IMR-90 (cell line): ENCODE measurements around the gene APOBEC3H. TPM values are rescaled to one million over a fixed set of nuclear protein-coding genes. Genes with fewer than 3 reads are reported as not detected.
A peak's percentile ranks its signal among the peaks of the same experiment; 100 is the strongest.

Experiments used
- ATAC-seq: fragments of 200-7000 bp; cut with Tn5 transposase; 2 replicates; pipeline ENCODE4 v1.9.1; 2020; ENCODE audit warnings: low read depth, mild to moderate bottlenecking, moderate library complexity
- BruUV-seq: library from RNA; stranded (reverse); fragments of 400-500 nt; replicated peaks from 2 replicates; lab custom pipeline; 2021; lab: Mats Ljungman, UMichigan
- CTCF ChIA-PET: fragments of 300-600 bp; formaldehyde crosslinking; extraction: SDS; loops from one replicate; lab custom pipeline; 2021; ENCODE audit warnings: antibody characterized with exemption; lab: Yijun Ruan, JAX
- POLR2A ChIA-PET: fragments of 300-600 bp; sonication (Branson Sonifier 250); formaldehyde crosslinking; loops from one replicate; lab custom pipeline; 2022; ENCODE audit warnings: antibody characterized with exemption; ENCODE audit not compliant: unreplicated experiment; lab: Charles Lee
- DNase-seq: peaks from one replicate; pipeline ENCODE4 v3.0.0; 2013
- H2AFZ ChIP-seq: replicated peaks from 2 replicates; pipeline ENCODE3; 2013; ENCODE audit warnings: low read length, mild to moderate bottlenecking; ENCODE audit not compliant: poor library complexity
- H2AK5ac ChIP-seq: 2 replicates; pipeline ENCODE4 v1.6.1; 2013; ENCODE audit warnings: low read depth, low read length, inconsistent platforms
- H2AK9ac ChIP-seq: replicated peaks from 2 replicates; pipeline ENCODE3; 2013; ENCODE audit warnings: mild to moderate bottlenecking, low read depth, low read length, moderate library complexity; ENCODE audit not compliant: poor library complexity
- H2BK120ac ChIP-seq: 2 replicates; pipeline ENCODE4 v1.6.1; 2013; ENCODE audit warnings: low read depth, low read length, inconsistent platforms
- H2BK15ac ChIP-seq: 3 replicates; pipeline ENCODE4 v1.6.1; 2013; ENCODE audit warnings: low read depth, low read length, inconsistent platforms
- H2BK20ac ChIP-seq: 2 replicates; pipeline ENCODE4 v1.6.1; 2013; ENCODE audit warnings: low read depth, mild to moderate bottlenecking, inconsistent platforms, low read length, moderate library complexity
- H2BK5ac ChIP-seq: 2 replicates; pipeline ENCODE4 v1.6.1; 2013; ENCODE audit warnings: mild to moderate bottlenecking, low read depth, low read length, inconsistent platforms; ENCODE audit not compliant: poor library complexity, severe bottlenecking
- H3K14ac ChIP-seq: replicated peaks from 2 replicates; pipeline ENCODE4 v1.6.1; 2013; ENCODE audit warnings: low read depth, low read length, inconsistent platforms
- H3K18ac ChIP-seq: 2 replicates; pipeline ENCODE4 v1.6.1; 2013; ENCODE audit warnings: low read depth, low read length, control low read depth
- H3K23ac ChIP-seq: 2 replicates; pipeline ENCODE4 v1.6.1; 2013; ENCODE audit warnings: low read depth, low read length, inconsistent platforms
- H3K27ac ChIP-seq: 2 replicates; pipeline ENCODE4 v1.5.1; 2013; ENCODE audit warnings: mild to moderate bottlenecking, control low read depth, low read length; ENCODE audit not compliant: insufficient read depth
- H3K27me3 ChIP-seq: 2 replicates; pipeline ENCODE4 v1.6.1; 2013; ENCODE audit warnings: low read length; ENCODE audit not compliant: control insufficient read depth, insufficient read depth
- H3K36me3 ChIP-seq: 2 replicates; pipeline ENCODE4 v1.6.1; 2013; ENCODE audit warnings: low read length, mixed read lengths; ENCODE audit not compliant: control insufficient read depth, insufficient read depth
- H3K4ac ChIP-seq: 2 replicates; pipeline ENCODE4 v1.6.1; 2013; ENCODE audit warnings: low read depth, low read length, inconsistent platforms
- H3K4me1 ChIP-seq: 2 replicates; pipeline ENCODE4 v1.6.1; 2013; ENCODE audit warnings: low read length, mixed read lengths; ENCODE audit not compliant: control insufficient read depth, insufficient read depth
- H3K4me2 ChIP-seq: 2 replicates; pipeline ENCODE4 v1.6.1; 2013; ENCODE audit warnings: low read depth, mild to moderate bottlenecking, control low read depth, low read length, moderate library complexity
- H3K4me3 ChIP-seq: 2 replicates; pipeline ENCODE4 v1.5.1; 2013; ENCODE audit warnings: low read depth, mild to moderate bottlenecking, control low read depth, low read length, moderate library complexity; ENCODE audit not compliant: insufficient read depth
- H3K56ac ChIP-seq: 2 replicates; pipeline ENCODE4 v1.6.1; 2013; ENCODE audit warnings: low read length, inconsistent platforms; ENCODE audit not compliant: insufficient read depth; ENCODE audit errors: extremely low read depth
- H3K79me1 ChIP-seq, 2 experiments: 2 replicates each; pipeline ENCODE4 v1.6.1; 2013; ENCODE audit warnings: low read length in 2 of 2, inconsistent platforms in 1 of 2, low read depth in 1 of 2
- H3K9ac ChIP-seq: 2 replicates; pipeline ENCODE4 v1.6.1; 2013; ENCODE audit warnings: low read depth, low read length, control low read depth
- H3K9me1 ChIP-seq: 2 replicates; pipeline ENCODE4 v1.6.1; 2013; ENCODE audit warnings: low read length, inconsistent platforms; ENCODE audit not compliant: insufficient read depth
- H3K9me3 ChIP-seq: 2 replicates; pipeline ENCODE4 v1.6.1; 2013; ENCODE audit warnings: low read length; ENCODE audit not compliant: control insufficient read depth, insufficient read depth
- H4K20me1 ChIP-seq: 2 replicates; pipeline ENCODE4 v1.6.1; 2013; ENCODE audit warnings: low read length, inconsistent platforms; ENCODE audit not compliant: insufficient read depth
- H4K5ac ChIP-seq: 2 replicates; pipeline ENCODE4 v1.6.1; 2013; ENCODE audit warnings: mild to moderate bottlenecking, low read depth, low read length, control low read depth
- H4K8ac ChIP-seq, 2 experiments: 2 replicates each; pipeline ENCODE4 v1.6.1; 2013; ENCODE audit warnings: low read depth in 2 of 2, low read length in 2 of 2, control low read depth in 1 of 2, inconsistent platforms in 1 of 2
- H4K91ac ChIP-seq: 2 replicates; pipeline ENCODE4 v1.6.1; 2013; ENCODE audit warnings: low read depth, low read length, inconsistent platforms; ENCODE audit not compliant: insufficient read depth
- CEBPB ChIP-seq: IDR thresholded peaks from 2 replicates; pipeline ENCODE4 v1.6.1; 2012; ENCODE audit warnings: low read depth, low read length, improper control_type of control experiment
- MAFK ChIP-seq: IDR thresholded peaks from 2 replicates; pipeline ENCODE4 v1.6.1; 2012; ENCODE audit warnings: low read depth, low read length, improper control_type of control experiment
- MXI1 ChIP-seq: IDR thresholded peaks from 2 replicates; pipeline ENCODE4 v1.6.1; 2012; ENCODE audit warnings: low read depth, mild to moderate bottlenecking, low read length, moderate library complexity, borderline replicate concordance
- WGBS, 2 experiments: methylation state at CpG; one replicate each; pipeline versions ENCODE4 v1.1.5 to v1.1.7; 2013; ENCODE audit warnings: missing lambda C conversion rate in 2 of 2; ENCODE audit not compliant: insufficient read length in 1 of 2; ENCODE audit errors: extremely low coverage in 2 of 2; 5-methylcytosine and 5-hydroxymethylcytosine counted together
- dilution Hi-C: fragments of 300-500 bp; cut with HindIII; formaldehyde crosslinking; loops from one replicate; pipeline ENCODE4 v1.14.3; 2018; ENCODE audit warnings: low sequenced_read_pairs; ENCODE audit not compliant: unreplicated experiment
- in situ Hi-C: fragments of 300-500 bp; cut with MboI; formaldehyde crosslinking; loops from 3 replicates; pipeline ENCODE4 v1.14.3; 2019; ENCODE audit warnings: low sequenced_read_pairs, inconsistent platforms, mixed read lengths
- intact Hi-C: fragments of 100-400 bp; cut with micrococcal nuclease; formaldehyde crosslinking; loops from 2 replicates; pipeline ENCODE4 v1.10.0; 2022
- microRNA-seq, 2 experiments: library from miRNA; stranded (forward) in 1 of 2; unstranded in 1 of 2; fragments of 10-50 nt in 1 of 2; fragments of <30 nt in 1 of 2; gene quantifications in 1 of 2; microRNA quantifications in 1 of 2; one replicate each; pipeline versions ENCODE3 to v1.1.0; 2013 to 2020; ENCODE audit not compliant: insufficient read depth in 1 of 2, insufficient read length in 1 of 2, unreplicated experiment in 1 of 2
- polyA plus RNA-seq, 3 experiments: library from polyadenylated mRNA; depleted of rRNA; stranded (reverse); fragments of >200 nt; gene quantifications; 2 replicates each; pipeline ENCODE4 v1.2.3, GENCODE V29; 2012; ENCODE audit warnings: low replicate concordance in 1 of 3
- small RNA-seq, 5 experiments: library from RNA; depleted of rRNA; stranded (forward); fragments of <200 nt; gene quantifications; one replicate each; pipeline ENCODE3, GENCODE V24; 2012
- total RNA-seq: library from RNA; depleted of rRNA; stranded (reverse); fragments of >200 nt; gene quantifications from 2 replicates; pipeline ENCODE4 v1.2.3, GENCODE V29; 2012; rRNA removed
- TF ChIP-seq, protein P1 (sequence below): fragments of 150-350 bp; IDR thresholded peaks from 2 replicates; pipeline ENCODE4 v1.6.1; 2016; ENCODE audit warnings: low read depth, mild to moderate bottlenecking, low read length, moderate library complexity, borderline replicate concordance

Gene APOBEC3H
- total and polyA plus RNA-seq, 2 of the 4 experiments (the other 2 are of a cell fraction): 0.18 TPM; not detected in 1

DNA sequence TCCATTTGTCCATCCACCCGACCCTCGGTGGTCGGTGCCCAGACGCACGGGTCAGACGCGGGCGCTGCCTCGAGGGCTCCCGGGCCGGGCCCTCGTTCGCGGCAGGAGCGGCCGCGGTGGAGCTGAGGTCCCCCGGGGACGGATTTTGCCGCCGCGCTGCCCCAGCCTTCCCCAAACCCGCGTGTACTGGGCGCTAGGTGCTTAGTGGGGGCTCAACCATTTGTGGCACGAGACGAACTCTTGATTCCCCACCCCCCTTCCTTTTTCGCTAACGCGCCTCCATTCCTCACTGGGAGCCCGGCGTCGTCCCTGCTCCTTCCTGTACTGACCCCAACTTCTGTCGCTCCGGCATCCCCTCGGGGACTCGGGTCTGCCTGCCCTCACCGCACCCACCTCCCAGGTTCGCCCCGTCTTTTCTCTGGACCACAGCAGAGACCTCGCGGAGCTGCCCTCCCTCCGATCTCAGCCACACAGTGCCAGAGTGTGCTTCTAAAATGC lies 56.2 kb downstream of the APOBEC3H start:
- H4K8ac ChIP-seq: peak overlapping the region; percentile 16 to 47; a peak in 2 of 4 replicates
- H3K79me1 ChIP-seq: peaks cover 2 to 3% of the 10 kb centered on the region in 2 experiments; a peak in 2 of 4 replicates
- peak overlapping the region; percentile 88 for H3K4me2 ChIP-seq
- H2AK5ac ChIP-seq: no peak overlapping the region
- H2AK9ac ChIP-seq: peak overlapping the region; percentile 73
- H3K4me1 ChIP-seq: 0 out of 2 replicates have a peak, but pooled peaks cover 2% of the 10 kb centered on the region
- H3K9ac ChIP-seq: peak overlapping the region; percentile 29
- intact Hi-C loops (no loop called here), in situ Hi-C loops (loop anchor here (25.0 kb wide), 1 partner anchor 884 kb away; no protein-coding TSS in a partner anchor), dilution Hi-C loops (no loop called here)
- H4K91ac ChIP-seq: no peak overlapping the region
- H2BK15ac ChIP-seq: no peak overlapping the region
- DNase-seq (no peak), ATAC-seq (peak; percentile 1; the same call in 1 of the 2 replicates)
- H4K5ac ChIP-seq: 0 out of 2 replicates have a peak overlapping the region, but pooled peaks have one; percentile 10
- no peak overlapping the region for H3K56ac ChIP-seq
- ChIA-PET POLR2A (no interaction called here), CTCF (no interaction called here)
- no peak overlapping the region for H2BK5ac ChIP-seq
- 6% methylated on average over 39 of the region's 43 CpGs; no CpG with 5 or more reads in 1 of the 2 experiments for WGBS, 2 experiments
- H3K14ac ChIP-seq: 0 out of 2 replicates have a peak overlapping the region, but pooled peaks have one; percentile 72
- no peak overlapping the region for H2BK120ac ChIP-seq
- peaks cover 36% of the 10 kb centered on the region for H3K27me3 ChIP-seq
- H3K18ac ChIP-seq: no peak overlapping the region
- H3K9me3 ChIP-seq: peaks cover 3% of the 10 kb centered on the region; the same call in 1 of the 2 replicates
- peak overlapping the region; percentile 17; the same call in 1 of the 2 replicates for H3K23ac ChIP-seq
- H4K20me1 ChIP-seq: no peaks in the 10 kb centered on the region
- no peaks in the 10 kb centered on the region for H3K9me1 ChIP-seq
- TF ChIP-seq CEBPB (no peak), MXI1 (no peak), MAFK (no peak)
- TF ChIP-seq, protein P1, sequence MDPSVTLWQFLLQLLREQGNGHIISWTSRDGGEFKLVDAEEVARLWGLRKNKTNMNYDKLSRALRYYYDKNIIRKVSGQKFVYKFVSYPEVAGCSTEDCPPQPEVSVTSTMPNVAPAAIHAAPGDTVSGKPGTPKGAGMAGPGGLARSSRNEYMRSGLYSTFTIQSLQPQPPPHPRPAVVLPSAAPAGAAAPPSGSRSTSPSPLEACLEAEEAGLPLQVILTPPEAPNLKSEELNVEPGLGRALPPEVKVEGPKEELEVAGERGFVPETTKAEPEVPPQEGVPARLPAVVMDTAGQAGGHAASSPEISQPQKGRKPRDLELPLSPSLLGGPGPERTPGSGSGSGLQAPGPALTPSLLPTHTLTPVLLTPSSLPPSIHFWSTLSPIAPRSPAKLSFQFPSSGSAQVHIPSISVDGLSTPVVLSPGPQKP: no peak
- H3K4me3 ChIP-seq: peak overlapping the region; percentile 47
- H3K27ac ChIP-seq: no peak overlapping the region; the same call in 1 of the 2 replicates
- H3K4ac ChIP-seq: peak overlapping the region; percentile 77
- no peak overlapping the region for H2BK20ac ChIP-seq
- peak overlapping the region; percentile 97 for H2AFZ ChIP-seq
- 0 out of 2 replicates have a peak, but pooled peaks cover 2% of the 10 kb centered on the region for H3K36me3 ChIP-seq
- BruUV-seq: no TSS peak

Small RNA genes lying within 50 kb of the gene (microRNA-seq; reads per million reads assigned to microRNA genes)
- gene AL022318.2 (ENCODE audit: insufficient read depth, insufficient read length): not detected
- not detected for gene COX5BP7 (ENCODE audit: insufficient read depth, insufficient read length)

Small RNA genes lying within 50 kb of the gene (small RNA-seq; reads per million reads assigned to genes)
- gene AL022318.2 (0 reads per million in 5 experiments), gene COX5BP7 (0 reads per million in 5 experiments)

Other genes with a start within 250 kb of the APOBEC3H start
- 15.2 and 17.5 TPM in 2 replicates for gene CBX6, start 225.0 kb upstream of the APOBEC3H start, total RNA-seq
- 19.0 and 19.9 TPM in 2 replicates for gene CBX6, start 225.0 kb upstream of the APOBEC3H start, polyA plus RNA-seq (2012; rRNA removed)
- not detected in 2 replicates for gene APOBEC3A, start 139.6 kb upstream of the APOBEC3H start, total RNA-seq
- gene APOBEC3A, start 139.6 kb upstream of the APOBEC3H start, polyA plus RNA-seq (2012; rRNA removed): not detected in 2 replicates
- 17.2 and 17.6 TPM in 2 replicates for gene APOBEC3B, start 114.9 kb upstream of the APOBEC3H start, total RNA-seq
- 34.2 and 35.1 TPM in 2 replicates for gene APOBEC3B, start 114.9 kb upstream of the APOBEC3H start, polyA plus RNA-seq (2012; rRNA removed)
- 5.6 and 6.6 TPM in 2 replicates for gene APOBEC3C, start 83.0 kb upstream of the APOBEC3H start, total RNA-seq
- gene APOBEC3C, start 83.0 kb upstream of the APOBEC3H start, polyA plus RNA-seq (2012; rRNA removed): 26.7 and 32.0 TPM in 2 replicates
- 0.54 and 0.56 TPM in 2 replicates for gene APOBEC3D, start 76.1 kb upstream of the APOBEC3H start, total RNA-seq
- 0.44 and 0.51 TPM in 2 replicates for gene APOBEC3D, start 76.1 kb upstream of the APOBEC3H start, polyA plus RNA-seq (2012; rRNA removed)
- gene APOBEC3F, start 56.4 kb upstream of the APOBEC3H start, total RNA-seq: 3.4 and 4.2 TPM in 2 replicates
- gene APOBEC3F, start 56.4 kb upstream of the APOBEC3H start, polyA plus RNA-seq (2012; rRNA removed): 8.3 and 9.1 TPM in 2 replicates
- 6.7 and 7.0 TPM in 2 replicates for gene APOBEC3G, start 20.0 kb upstream of the APOBEC3H start, total RNA-seq
- gene APOBEC3G, start 20.0 kb upstream of the APOBEC3H start, polyA plus RNA-seq (2012; rRNA removed): 4.7 and 5.3 TPM in 2 replicates
- 0.56 and 0.90 TPM in 2 replicates for gene CBX7, start 55.4 kb downstream of the APOBEC3H start, total RNA-seq
- 3.4 and 3.6 TPM in 2 replicates for gene CBX7, start 55.4 kb downstream of the APOBEC3H start, polyA plus RNA-seq (2012; rRNA removed)
- not detected in 2 replicates for gene PDGFB, start 147.7 kb downstream of the APOBEC3H start, total RNA-seq
- 0.07 and 0.09 TPM in 2 replicates for gene PDGFB, start 147.7 kb downstream of the APOBEC3H start, polyA plus RNA-seq (2012; rRNA removed)
- gene RPL3, start 222.4 kb downstream of the APOBEC3H start, total RNA-seq: 2,871 and 3,750 TPM in 2 replicates
- 3,097 and 3,312 TPM in 2 replicates for gene RPL3, start 222.4 kb downstream of the APOBEC3H start, polyA plus RNA-seq (2012; rRNA removed)